Ureter (tissue), 1 donor: ENCODE measurements around the gene BUD13. TPM values are rescaled to one million over a fixed set of nuclear protein-coding genes. Genes with fewer than 3 reads are reported as not detected.
A peak's percentile ranks its signal among the peaks of the same experiment; 100 is the strongest.
"Not testable (repeated sequence)": the region's sequence is repeated elsewhere in the genome, so short reads cannot be mapped to it uniquely, and the experiment has no call there.

Experiments
- DNase-seq: peaks from one replicate; pipeline ENCODE4 v3.0.0-alpha.2; 2020; ENCODE audit warnings: low spot score
- total RNA-seq: library from RNA; stranded (reverse); gene quantifications from one replicate; pipeline ENCODE4 v1.2.4, GENCODE V29; 2023
- donor health status: DM: yes; HTN: yes; CAD: no.

The BUD13 gene
- total RNA-seq, 1 donor from 2014 or later = 16.9 TPM

DNA sequence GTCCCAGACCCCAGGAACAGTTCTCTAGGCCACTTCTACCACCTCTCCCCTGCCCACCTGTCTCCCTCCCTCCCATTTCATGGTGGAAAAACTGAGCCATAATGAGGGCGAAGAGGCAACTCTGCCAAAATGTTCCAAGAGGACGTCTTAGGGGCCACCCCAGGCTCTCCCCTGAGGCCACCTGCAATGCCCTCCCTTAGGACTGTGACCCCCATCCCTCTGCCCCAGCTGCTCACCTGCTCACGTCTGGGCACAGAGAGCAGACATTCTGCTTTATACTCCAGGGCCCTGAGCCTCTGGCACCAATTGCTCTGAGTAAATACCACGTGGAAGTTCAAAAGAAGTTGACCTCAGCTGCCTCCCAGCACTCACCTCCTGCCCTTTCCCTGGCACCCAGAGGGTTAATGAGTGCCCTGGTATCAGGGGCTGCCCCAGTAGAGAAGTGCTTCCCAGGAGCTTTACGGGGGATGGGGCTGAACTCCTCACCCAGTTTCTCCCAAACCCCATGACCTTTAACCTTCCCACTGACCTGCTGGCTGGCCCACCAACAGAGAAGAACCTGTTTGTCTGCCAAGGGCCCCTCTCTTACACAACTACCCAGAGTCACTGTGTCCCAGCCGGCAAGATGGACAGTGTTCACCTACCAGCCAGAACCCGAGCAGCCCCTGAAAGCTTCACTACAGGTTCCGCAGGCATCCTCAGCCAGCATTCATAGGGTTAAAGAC is 19.5 kb upstream of the BUD13 start:
- no peak for DNase-seq

DNA sequence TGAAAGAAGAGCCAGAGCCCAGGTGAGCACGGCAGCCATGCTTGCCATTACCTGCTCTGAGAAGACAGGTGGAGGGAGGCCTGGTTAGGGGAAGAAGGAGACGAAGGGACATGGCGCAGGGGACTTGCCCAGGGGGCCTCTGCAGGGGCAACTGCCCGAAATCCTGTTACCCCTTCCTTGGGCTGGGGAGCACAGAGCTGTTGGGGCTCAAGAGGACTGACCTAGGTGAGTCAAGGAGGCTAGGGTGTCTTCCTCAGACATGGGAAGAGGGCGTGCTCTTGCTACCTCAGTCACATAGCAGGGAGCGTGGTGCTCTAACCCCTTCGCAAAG is 19.0 kb upstream of the BUD13 start, which contains the start of gene APOA5:
Gene APOA5 (minus strand): TSS at position 67 of the 331 bp plus-strand sequence. CDS start 19 bp downstream, at position 48.
- DNase-seq = no peak

GRCh38 chr11:116791002-116791812 is 18.4 kb upstream of the BUD13 start:
- peak; percentile 77 for DNase-seq

GRCh38 chr11:116790167-116791001 is 17.6 kb upstream of the BUD13 start:
- no peak for DNase-seq

GRCh38 chr11:116788975-116789374 is 16.2 kb upstream of the BUD13 start:
- no peak for DNase-seq

- no peak for DNase-seq
These were observed 15.7 kb upstream of the BUD13 start for GRCh38 chr11:116788534-116788933.

DNA sequence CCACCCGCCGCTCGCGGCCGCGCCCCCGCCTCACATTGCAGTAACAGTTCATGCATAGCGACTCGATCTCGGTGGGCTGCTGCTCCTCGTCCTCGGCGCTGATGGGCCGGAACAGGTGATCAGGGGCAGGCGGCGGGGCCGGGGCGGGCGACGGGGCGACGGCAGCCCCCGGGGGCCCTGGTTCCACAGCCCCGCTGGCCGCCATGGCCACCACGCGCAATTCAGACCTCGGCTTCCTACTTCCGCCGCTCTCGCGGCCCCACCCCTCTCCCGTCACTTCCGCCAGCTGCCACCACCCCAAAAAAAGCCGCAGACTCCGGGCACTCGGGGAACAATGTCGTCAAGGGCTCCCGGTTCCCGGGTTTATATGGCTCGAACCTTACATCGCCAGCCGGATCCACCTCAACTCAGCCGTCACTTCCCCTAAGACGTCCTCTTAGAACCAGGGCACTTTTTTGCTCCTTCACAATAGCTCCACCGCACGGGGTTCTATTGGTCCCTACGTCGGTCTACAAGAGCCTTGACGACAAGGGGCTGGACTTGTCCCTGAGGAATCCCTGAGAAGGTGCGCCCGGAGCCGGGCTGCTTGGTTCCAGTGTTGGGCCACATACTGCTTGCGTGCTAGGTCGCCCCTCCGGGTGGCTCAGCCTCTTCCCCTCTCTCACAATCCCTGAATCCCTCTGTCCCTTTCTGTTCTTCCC is 15.1 kb upstream of the BUD13 start, which contains the start of gene ZPR1:
Gene ZPR1 (minus strand): TSS at position 238 of the 701 bp plus-strand sequence. CDS start 33 bp downstream, at position 205.
- DNase-seq = peak; percentile 89

GRCh38 chr11:116787436-116787785 is 14.6 kb upstream of the BUD13 start:
- no peak for DNase-seq

DNA sequence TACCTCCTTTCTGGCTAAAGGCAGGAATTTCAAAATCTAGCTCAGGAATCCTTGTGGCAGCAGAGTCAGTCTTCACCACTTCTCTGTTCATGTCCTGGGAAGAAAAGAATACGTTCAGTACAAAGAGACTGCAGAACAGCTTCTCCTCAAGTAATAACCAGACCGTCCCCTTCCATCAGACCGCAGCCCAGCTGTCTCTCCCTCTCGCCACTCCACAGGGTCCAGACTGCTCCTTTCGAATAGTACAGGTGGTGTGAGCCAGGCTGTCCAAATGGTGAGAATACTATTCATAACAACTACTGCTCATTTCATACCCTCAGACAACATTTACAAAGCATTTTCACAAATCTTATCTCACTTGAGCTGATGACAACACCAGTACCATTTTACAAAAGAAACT is 14.2 kb upstream of the BUD13 start:
- DNase-seq = no peak

- DNase-seq = no peak
These were observed 13.5 kb upstream of the BUD13 start for GRCh38 chr11:116786326-116786725.

GRCh38 chr11:116782728-116783127 is 9.9 kb upstream of the BUD13 start:
- no peak for DNase-seq

GRCh38 chr11:116778556-116778955 is 5.8 kb upstream of the BUD13 start:
- no peak for DNase-seq

DNA sequence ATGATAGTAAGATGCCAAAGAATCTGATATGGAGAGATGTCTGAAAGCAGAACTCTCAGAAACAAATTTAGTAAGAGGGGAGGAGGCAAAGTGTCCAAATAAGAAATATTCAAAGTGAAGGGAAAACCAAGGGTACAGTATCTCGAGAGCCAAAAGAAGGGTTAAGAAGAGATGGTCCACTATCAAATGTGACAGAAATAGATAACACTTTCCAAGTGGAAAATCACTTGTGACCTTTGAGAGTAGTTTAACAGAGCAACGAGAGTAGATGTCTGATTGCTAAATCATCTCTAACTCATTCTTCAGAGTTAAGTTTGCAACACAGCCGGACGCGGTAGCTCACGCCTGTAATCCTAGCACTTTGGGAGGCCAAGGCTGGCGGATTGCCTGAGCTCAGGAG is 4.3 kb upstream of the BUD13 start:
- DNase-seq = no peak

DNA sequence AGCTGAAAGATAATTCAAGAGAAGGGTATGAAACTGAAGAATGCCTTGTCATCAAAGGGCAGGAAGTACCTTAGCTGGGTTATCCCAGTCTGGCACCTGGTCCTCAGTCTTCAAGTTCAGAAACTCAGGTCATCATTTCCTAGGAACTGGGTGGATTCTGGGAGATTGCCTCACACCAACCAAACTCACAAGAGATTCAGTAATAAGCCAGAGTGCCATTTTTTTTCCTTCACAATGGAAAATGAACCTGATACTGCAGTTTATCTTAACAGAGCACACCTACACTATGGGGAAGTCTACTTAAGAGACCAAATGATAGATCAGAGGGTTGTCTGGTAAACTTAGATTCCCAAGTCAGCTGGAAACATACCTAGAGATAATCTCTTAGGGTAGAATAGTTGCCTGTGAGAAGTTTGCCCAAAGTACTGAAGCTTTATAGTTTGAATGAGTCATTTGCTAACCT is 3.8 kb upstream of the BUD13 start:
- DNase-seq = no peak

DNA sequence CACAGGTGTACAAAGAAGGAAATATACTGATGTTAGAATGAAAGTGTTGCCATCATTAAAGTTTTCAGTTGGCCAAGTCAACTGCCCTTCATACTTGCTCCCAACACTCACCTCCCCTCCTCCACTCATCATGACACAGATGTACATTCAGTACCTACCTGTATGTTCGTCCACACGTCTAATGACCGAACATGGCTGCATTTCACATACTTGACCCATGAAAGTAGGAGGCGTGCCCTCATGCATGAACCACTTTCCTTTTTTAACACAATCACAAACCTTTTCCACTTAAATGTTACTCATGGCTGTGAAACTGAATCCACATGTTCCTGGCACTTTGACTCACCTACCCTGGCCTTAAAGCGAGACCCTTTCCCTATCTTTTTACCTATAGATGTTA is 3.2 kb upstream of the BUD13 start:
- DNase-seq = no peak

GRCh38 chr11:116774661-116775060 is 1.9 kb upstream of the BUD13 start:
- no peak for DNase-seq

GRCh38 chr11:116773203-116774097 is 663 bp upstream of the BUD13 start:
- peak; percentile 65 for DNase-seq

DNA sequence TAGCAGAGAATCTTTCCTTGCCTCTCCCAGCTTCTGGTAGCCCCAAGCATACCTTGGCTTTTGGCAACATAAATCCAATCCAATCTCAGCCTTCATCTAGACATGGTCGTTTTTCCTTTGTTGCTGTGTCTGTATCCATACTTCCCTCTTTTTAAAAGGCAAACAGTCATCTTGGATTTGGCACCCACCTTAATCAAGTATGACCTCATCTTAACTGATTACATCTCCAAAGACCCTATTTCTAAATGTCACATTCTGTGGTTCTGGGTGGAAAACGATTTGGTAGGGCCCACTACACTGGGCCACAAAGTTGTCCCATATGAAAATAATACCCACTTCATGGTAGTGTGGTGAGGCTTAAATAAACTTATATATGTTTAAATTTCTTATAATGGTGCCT is 852 bp downstream of the BUD13 start:
- no peak for DNase-seq

- DNase-seq = no peak
These were observed 10.7 kb downstream of the BUD13 start for GRCh38 chr11:116762132-116762531.

- DNase-seq = not testable (repeated sequence)
These were observed 16.7 kb downstream of the BUD13 start for GRCh38 chr11:116756044-116756443.
